HepG2 (cell line): ENCODE measurements around the gene CEP164.

ENCODE experiments used
- ZNF124 ChIP-seq: sonication (generic); formaldehyde crosslinking; IDR thresholded peaks from 2 replicates; pipeline ENCODE4 v1.4.0; 2020; ENCODE audit warnings: missing genetic modification reagents
- TF ChIP-seq, protein P1 (sequence below): sonication (generic); formaldehyde crosslinking; IDR thresholded peaks from 2 replicates; pipeline ENCODE4 v1.4.0; 2020; ENCODE audit warnings: mild to moderate bottlenecking, missing genetic modification reagents

DNA sequence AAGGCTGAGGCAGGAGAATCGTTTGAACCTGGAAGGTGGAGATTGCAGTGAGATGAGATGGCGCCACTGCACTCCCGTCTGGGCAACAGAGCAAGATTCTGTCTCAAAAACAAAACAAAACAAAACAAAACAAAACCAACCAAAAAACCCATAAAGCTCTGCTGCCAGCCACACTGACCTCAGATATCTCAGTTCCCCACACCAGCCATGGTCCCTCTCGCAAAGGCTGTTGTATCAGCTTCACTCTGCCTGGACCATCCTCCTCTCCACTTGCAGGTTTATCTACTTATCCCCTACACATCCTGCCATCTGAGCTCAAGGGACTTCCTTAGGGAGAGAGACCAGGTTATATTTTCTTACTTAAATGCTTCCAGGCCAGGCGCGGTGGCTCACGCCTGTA lies 25.4 kb upstream of the CEP164 start:
- TF ChIP-seq, protein P1, sequence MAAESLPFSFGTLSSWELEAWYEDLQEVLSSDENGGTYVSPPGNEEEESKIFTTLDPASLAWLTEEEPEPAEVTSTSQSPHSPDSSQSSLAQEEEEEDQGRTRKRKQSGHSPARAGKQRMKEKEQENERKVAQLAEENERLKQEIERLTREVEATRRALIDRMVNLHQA (CRISPR knock-in tag) = no peak
- TF ChIP-seq ZNF124 = no peak
